B cell (primary cell): ENCODE measurements around the gene NAP1L5. TPM values are rescaled to one million over a fixed set of nuclear protein-coding genes. Genes with fewer than 3 reads are reported as not detected.

Source experiments
- ATAC-seq: fragments of 200-7000 bp; cut with Tn5 transposase; one replicate; pipeline ENCODE4 v1.10.0; 2021; ENCODE audit warnings: low read depth, mild to moderate bottlenecking, moderate number of reproducible peaks, moderate library complexity
- CTCF ChIA-PET: fragments of 350-600 bp; sonication (Branson Sonifier 250); formaldehyde crosslinking; loops from one replicate; lab custom pipeline; 2021; ENCODE audit warnings: antibody characterized with exemption, inconsistent platforms; lab: Charles Lee
- POLR2A ChIA-PET: fragments of 350-600 bp; sonication (Branson Sonifier 250); formaldehyde crosslinking; loops from one replicate; lab custom pipeline; 2021; ENCODE audit warnings: antibody characterized with exemption; lab: Charles Lee
- DNase-seq: peaks from one replicate; pipeline ENCODE4 v3.0.0; 2013
- H2AFZ ChIP-seq: 2 replicates; pipeline ENCODE4 v1.6.1; 2012; ENCODE audit warnings: mild to moderate bottlenecking, low read depth, low read length; ENCODE audit not compliant: insufficient read depth, poor library complexity, severe bottlenecking
- H3K27ac ChIP-seq, 2 donors: 1 replicate in 1 of 2; 2 replicates in 1 of 2; pipeline ENCODE4 v1.5.1; 2012 to 2013; ENCODE audit warnings: low read length in 2 of 2, mild to moderate bottlenecking in 2 of 2, moderate library complexity in 1 of 2
- H3K27me3 ChIP-seq, 4 experiments: fragments of 200-600 bp in 1 of 4; sonication (generic) in 1 of 4; replicated peaks in 1 of 4; 1 replicate in 2 of 4; 2 replicates in 2 of 4; pipeline versions ENCODE4 v1.6.1 to v1.7.0; 2013 to 2016; ENCODE audit warnings: low read length in 3 of 4, mild to moderate bottlenecking in 2 of 4, mixed read lengths in 1 of 4, moderate library complexity in 1 of 4; ENCODE audit not compliant: insufficient read depth in 4 of 4, control insufficient read depth in 3 of 4; ENCODE audit errors: control extremely low read depth in 1 of 4
- H3K36me3 ChIP-seq, 2 experiments: replicated peaks in 1 of 2; 1 replicate in 1 of 2; 2 replicates in 1 of 2; pipeline versions ENCODE4 v1.6.1 to v1.7.1; 2013; ENCODE audit warnings: low read length in 1 of 2; ENCODE audit not compliant: insufficient read depth in 2 of 2, control insufficient read depth in 1 of 2; ENCODE audit errors: control extremely low read depth in 1 of 2, extremely low read depth in 1 of 2
- H3K4me1 ChIP-seq, 2 donors: fragments of 200-600 bp in 1 of 2; sonication (generic) in 1 of 2; 1 replicate in 1 of 2; 2 replicates in 1 of 2; pipeline versions ENCODE4 v1.5.1 to v1.6.1; 2013 to 2017; ENCODE audit warnings: low read length in 2 of 2; ENCODE audit not compliant: control insufficient read depth in 2 of 2, insufficient read depth in 2 of 2
- H3K4me2 ChIP-seq: replicated peaks from 2 replicates; pipeline ENCODE3; 2012; ENCODE audit warnings: mild to moderate bottlenecking, low read depth, low read length; ENCODE audit not compliant: poor library complexity, severe bottlenecking
- H3K4me3 ChIP-seq, 5 experiments: fragments of 200-600 bp in 1 of 5; sonication (generic) in 1 of 5; 1 replicate in 3 of 5; 2 replicates in 2 of 5; pipeline versions ENCODE4 v1.5.1 to v1.7.0; 2011 to 2016; ENCODE audit warnings: low read length in 4 of 5, mild to moderate bottlenecking in 4 of 5, low read depth in 2 of 5, control low read depth in 1 of 5, moderate library complexity in 1 of 5; ENCODE audit not compliant: insufficient read depth in 1 of 5; ENCODE audit errors: control extremely low read depth in 1 of 5, extremely low read depth in 1 of 5
- H3K79me2 ChIP-seq: fragments of 200-600 bp; sonication (generic); one replicate; pipeline ENCODE4 v1.6.0; 2016; ENCODE audit warnings: low read length; ENCODE audit not compliant: control insufficient read depth, insufficient read depth
- H3K9ac ChIP-seq: fragments of 200-600 bp; sonication (generic); 2 replicates; pipeline ENCODE4 v1.6.1; 2017; ENCODE audit warnings: mild to moderate bottlenecking, low read length, moderate library complexity
- H3K9me3 ChIP-seq, 3 donors: one replicate each; pipeline versions ENCODE4 v1.6.1 to v1.7.1; 2013; ENCODE audit warnings: low read length in 2 of 3; ENCODE audit not compliant: control insufficient read depth in 2 of 3, insufficient read depth in 1 of 3; ENCODE audit errors: control extremely low read depth in 1 of 3
- H4K20me1 ChIP-seq: 2 replicates; pipeline ENCODE4 v1.6.0; 2012; ENCODE audit warnings: mild to moderate bottlenecking, low read length; ENCODE audit not compliant: insufficient read depth, control insufficient read depth, poor library complexity, severe bottlenecking
- H3K27ac Mint-ChIP-seq: one replicate; pipeline ENCODE4 v1.8.0; 2021; ENCODE audit warnings: mixed read lengths
- H3K27me3 Mint-ChIP-seq: one replicate; pipeline ENCODE4 v1.8.0; 2021; ENCODE audit warnings: mixed read lengths
- H3K4me1 Mint-ChIP-seq: one replicate; pipeline ENCODE4 v1.8.0; 2021; ENCODE audit warnings: mixed read lengths
- H3K4me3 Mint-ChIP-seq: one replicate; pipeline ENCODE4 v1.8.0; 2021; ENCODE audit warnings: mixed read lengths
- H3K9me3 Mint-ChIP-seq: one replicate; pipeline ENCODE4 v1.8.0; 2022; ENCODE audit warnings: mixed read lengths; ENCODE audit not compliant: insufficient read depth
- CTCF ChIP-seq: fragments of 200-600 bp; IDR thresholded peaks from one replicate; pipeline ENCODE4 v1.8.0; 2022; ENCODE audit warnings: antibody characterized with exemption, mild to moderate bottlenecking
- EZH2 ChIP-seq: IDR thresholded peaks from 2 replicates; pipeline ENCODE4 v1.6.1; 2012; ENCODE audit warnings: borderline replicate concordance, low read depth, mild to moderate bottlenecking, moderate library complexity, low read length; ENCODE audit not compliant: insufficient read depth, poor library complexity, severe bottlenecking
- WGBS: methylation state at CpG from one replicate; pipeline ENCODE4 v1.1.5; 2013; ENCODE audit warnings: missing lambda C conversion rate; ENCODE audit not compliant: insufficient coverage; 5-methylcytosine and 5-hydroxymethylcytosine counted together
- intact Hi-C: fragments of 100-400 bp; cut with micrococcal nuclease; formaldehyde crosslinking; loops from one replicate; pipeline ENCODE4 v1.10.0; 2022
- polyA plus RNA-seq: library from polyadenylated mRNA; depleted of rRNA; stranded (reverse); fragments of >200 nt; gene quantifications from 2 replicates; pipeline ENCODE4 v1.2.3, GENCODE V29; 2012
- total RNA-seq, 2 donors: library from RNA; stranded (reverse); fragments of 120-200 nt in 1 of 2; gene quantifications; 1 replicate in 1 of 2; 2 replicates in 1 of 2; pipeline versions ENCODE4 v1.2.3 to v1.2.4, GENCODE V29; 2013 to 2022

Gene NAP1L5
- total and polyA plus RNA-seq, 2 donors (not counting 1 experiment from before 2014, with no cell fraction given): 1.5 to 1.7 TPM

GRCh38 chr4:88719381-88719780 is 21.8 kb upstream of the NAP1L5 start:
- Mint-ChIP-seq H3K27ac (no peak overlapping the region), H3K27me3 (no peaks in the 10 kb centered on the region), H3K9me3 (peaks cover 5% of the 10 kb centered on the region), H3K4me3 (no peak overlapping the region), H3K4me1 (no peaks in the 10 kb centered on the region)
- DNase-seq (no peak), ATAC-seq (no peak)
- no peak overlapping the region for H2AFZ ChIP-seq
- no peak overlapping the region for H3K9ac ChIP-seq
- H3K27me3 ChIP-seq: no peaks in the 10 kb centered on the region
- WGBS: no CpG with 5 or more reads among the region's 1 CpG
- intact Hi-C loops: no loop called here
- POLR2A ChIA-PET: no interaction called here
- H4K20me1 ChIP-seq: no peaks in the 10 kb centered on the region
- CTCF ChIA-PET: no interaction called here
- no peak overlapping the region for H3K27ac ChIP-seq
- TF ChIP-seq CTCF: no peak
- TF ChIP-seq EZH2: no peak
- H3K36me3 ChIP-seq: peaks cover 19 to 69% of the 10 kb centered on the region in 2 experiments
- H3K4me3 ChIP-seq: no peak overlapping the region
- peaks cover 4 to 14% (median 5%) of the 10 kb centered on the region in 3 donors for H3K9me3 ChIP-seq
- H3K79me2 ChIP-seq: no peaks in the 10 kb centered on the region
- no peaks in the 10 kb centered on the region for H3K4me1 ChIP-seq
- no peak overlapping the region for H3K4me2 ChIP-seq

- Histone ChIP-seq H3K9me3 (peaks cover 4 to 14% (median 5%) of the 10 kb centered on the region in 3 donors), H3K4me2 (no peak overlapping the region), H4K20me1 (no peaks in the 10 kb centered on the region), H3K4me1 (no peaks in the 10 kb centered on the region), H3K79me2 (no peaks in the 10 kb centered on the region), H3K27me3 (no peaks in the 10 kb centered on the region), H3K27ac (no peak overlapping the region), H3K9ac (no peak overlapping the region), H3K36me3 (peaks cover 17 to 60% of the 10 kb centered on the region in 2 experiments), H3K4me3 (no peak overlapping the region), H2AFZ (no peak overlapping the region)
- DNase-seq (no peak), ATAC-seq (no peak)
- TF ChIP-seq EZH2 (no peak), CTCF (no peak)
- Mint-ChIP-seq H3K27me3 (no peaks in the 10 kb centered on the region), H3K27ac (no peak overlapping the region), H3K9me3 (peaks cover 5% of the 10 kb centered on the region), H3K4me1 (no peaks in the 10 kb centered on the region), H3K4me3 (no peak overlapping the region)
- ChIA-PET POLR2A (no interaction called here), CTCF (no interaction called here)
- intact Hi-C loops: no loop called here
- WGBS: 95% methylated on average over 3 of the region's 5 CpGs
These were observed 20.5 kb upstream of the NAP1L5 start for GRCh38 chr4:88718098-88718497.
